ENCODE results near the gene ERO1A. TPM values are rescaled to one million over a fixed set of nuclear protein-coding genes. Genes with fewer than 3 reads are reported as not detected.

The ERO1A gene
- total RNA-seq, 1 experiment from 2014 or later, result 44.6 TPM

GRCh38 chr14:52618602-52619001, 76.8 kb downstream of the ERO1A start:
- ChIA-PET POLR2A (no interaction called here), CTCF (no interaction called here)
- H3K9me3 Mint-ChIP-seq, result peaks cover 1% of the 10 kb centered on the region
- H3K4me1 Mint-ChIP-seq, result 0 out of 2 replicates have a peak, but pooled peaks cover under 1% of the 10 kb centered on the region
- no peak overlapping the region for H3K27ac Mint-ChIP-seq
- ATAC-seq, result no peak
- H3K27me3 Mint-ChIP-seq (ENCODE audit: low read depth), result no peaks in the 10 kb centered on the region
- DNase-seq (ENCODE audit: low spot score), result no peak
- no peaks in the 10 kb centered on the region; the same call in 1 of the 2 replicates for H3K36me3 Mint-ChIP-seq
- TF ChIP-seq ZNF219 (CRISPR knock-in tag; IDR thresholded peaks at IDR 0.05; ENCODE audit: borderline replicate concordance) (no peak), ZNF232 (CRISPR knock-in tag; IDR thresholded peaks at IDR 0.05) (no peak), ZSCAN18 (CRISPR knock-in tag; IDR thresholded peaks at IDR 0.05) (no peak), IRF1 (CRISPR knock-in tag; IDR thresholded peaks at IDR 0.05) (no peak)
- H3K4me3 Mint-ChIP-seq, result no peak overlapping the region

GRCh38 chr14:52610187-52610586, 85.2 kb downstream of the ERO1A start:
- Mint-ChIP-seq H3K4me1 (peaks cover 8% of the 10 kb centered on the region), H3K9me3 (peaks cover 11% of the 10 kb centered on the region), H3K4me3 (no peak overlapping the region), H3K36me3 (peaks cover under 1% of the 10 kb centered on the region), H3K27ac (no peak overlapping the region), H3K27me3 (ENCODE audit: low read depth) (no peaks in the 10 kb centered on the region)
- DNase-seq (ENCODE audit: low spot score) (no peak), ATAC-seq (no peak)
- ChIA-PET POLR2A (no interaction called here), CTCF (no interaction called here)
- TF ChIP-seq ELF4 (CRISPR knock-in tag; IDR thresholded peaks at IDR 0.05; ENCODE audit: low read depth) (no peak), CREM (CRISPR knock-in tag; IDR thresholded peaks at IDR 0.05) (no peak), CDX4 (CRISPR knock-in tag; IDR thresholded peaks at IDR 0.05; ENCODE audit: borderline replicate concordance) (no peak), ZBTB21 (CRISPR knock-in tag; IDR thresholded peaks at IDR 0.05; ENCODE audit: borderline replicate concordance) (no peak), TEAD4 (CRISPR knock-in tag; IDR thresholded peaks at IDR 0.05) (no peak), GRHL2 (CRISPR knock-in tag; IDR thresholded peaks at IDR 0.05; ENCODE audit: insufficient replicate concordance, severe bottlenecking) (no peak), NR2C2 (CRISPR knock-in tag; IDR thresholded peaks at IDR 0.05) (no peak), PRDM15 (CRISPR knock-in tag; IDR thresholded peaks at IDR 0.05) (no peak), HMGA2 (CRISPR knock-in tag; IDR thresholded peaks at IDR 0.05) (no peak), ZSCAN18 (CRISPR knock-in tag; IDR thresholded peaks at IDR 0.05) (no peak), PRRX2 (CRISPR knock-in tag; IDR thresholded peaks at IDR 0.05) (no peak), ZNF425 (CRISPR knock-in tag; conservative IDR thresholded peaks at IDR 0.05) (no peak), ZNF281 (CRISPR knock-in tag; IDR thresholded peaks at IDR 0.05) (no peak), NFYB (CRISPR knock-in tag; conservative IDR thresholded peaks at IDR 0.05; ENCODE audit: low read depth) (no peak)
